HG03575 (cell line): Measurements from ENCODE around the gene INTS15.
A peak's percentile ranks its signal among the peaks of the same experiment; 100 is the strongest.

Experiments used
- ATAC-seq: cut with Tn5 transposase; IDR thresholded peaks from one replicate; pipeline ENCODE4 v1.9.1; 2021; ENCODE audit not compliant: unreplicated experiment, insufficient number of reproducible peaks, low FRiP score; ENCODE audit errors: extremely low read depth

INTS15 gene

GRCh38 chr7:6589829-6590644 lies at the start of gene INTS15:
TSS of gene INTS15 (plus strand) at chr7:6590021. CDS start at chr7:6590284, 263 bp downstream.
- peak; percentile 37 for ATAC-seq

GRCh38 chr7:6542368-6542767 lies 47.5 kb upstream of the INTS15 start:
- no peak for ATAC-seq

GRCh38 chr7:6545398-6546126 lies 44.3 kb upstream of the INTS15 start:
- no peak for ATAC-seq

- ATAC-seq: no peak
Observed at GRCh38 chr7:6546498-6547251, 43.1 kb upstream of the INTS15 start.

GRCh38 chr7:6547400-6547799 lies 42.4 kb upstream of the INTS15 start:
- ATAC-seq: no peak

GRCh38 chr7:6551016-6551511 lies 38.8 kb upstream of the INTS15 start, which contains the start of gene GRID2IP:
TSS of gene GRID2IP (minus strand) at chr7:6551461. CDS start at chr7:6551436, 25 bp downstream.
- ATAC-seq: no peak

GRCh38 chr7:6553448-6554044 lies 36.3 kb upstream of the INTS15 start:
- ATAC-seq: no peak

GRCh38 chr7:6554848-6555247 lies 35.0 kb upstream of the INTS15 start:
- ATAC-seq: no peak

GRCh38 chr7:6556196-6556595 lies 33.6 kb upstream of the INTS15 start:
- ATAC-seq: no peak

- no peak for ATAC-seq
Observed at GRCh38 chr7:6558837-6559236, 31.0 kb upstream of the INTS15 start.

GRCh38 chr7:6559896-6560295 lies 29.9 kb upstream of the INTS15 start:
- no peak for ATAC-seq

- ATAC-seq: no peak
Observed at GRCh38 chr7:6562106-6562505, 27.7 kb upstream of the INTS15 start.

GRCh38 chr7:6563936-6564770 lies 25.7 kb upstream of the INTS15 start:
- ATAC-seq: no peak

- ATAC-seq: no peak
Observed at GRCh38 chr7:6565655-6566054, 24.2 kb upstream of the INTS15 start.

GRCh38 chr7:6567886-6568285 lies 21.9 kb upstream of the INTS15 start:
- ATAC-seq: no peak

- no peak for ATAC-seq
Observed at GRCh38 chr7:6571160-6571779, 18.6 kb upstream of the INTS15 start.

- no peak for ATAC-seq
Observed at GRCh38 chr7:6575281-6576023, 14.4 kb upstream of the INTS15 start.
